PC-3 (cell line): ENCODE results near the gene VTN. TPM values are rescaled to one million over a fixed set of nuclear protein-coding genes. Genes with fewer than 3 reads are reported as not detected.

ENCODE experiments used
- ATAC-seq: fragments of 200-7000 bp; cut with Tn5 transposase; 2 replicates; pipeline ENCODE4 v1.9.1; 2020; ENCODE audit warnings: mild to moderate bottlenecking, moderate library complexity
- BruUV-seq: library from RNA; stranded (reverse); fragments of 400-500 nt; replicated peaks from 2 replicates; lab custom pipeline; 2021; lab: Mats Ljungman, UMichigan
- CTCF ChIA-PET: fragments of 300-600 bp; sonication (Branson Sonifier 250); formaldehyde crosslinking; loops from one replicate; lab custom pipeline; 2022; ENCODE audit warnings: antibody characterized with exemption; lab: Charles Lee
- POLR2A ChIA-PET: fragments of 300-600 bp; sonication (Branson Sonifier 250); formaldehyde crosslinking; loops from one replicate; lab custom pipeline; 2022; ENCODE audit warnings: antibody characterized with exemption; ENCODE audit not compliant: unreplicated experiment; lab: Charles Lee
- DNase-seq: peaks from one replicate; pipeline ENCODE4 v3.0.0-alpha.2; 2015
- H2AFZ ChIP-seq: fragments of 300-600 bp; sonication (generic); 2 replicates; pipeline ENCODE4 v1.6.0; 2016; ENCODE audit warnings: antibody characterized with exemption, low read length
- H3F3A ChIP-seq: fragments of 300-600 bp; sonication (generic); one replicate; pipeline ENCODE4 v1.6.0; 2017; ENCODE audit warnings: antibody characterized with exemption, low read length, control low read depth, mild to moderate bottlenecking; ENCODE audit not compliant: unreplicated experiment
- H3K27ac ChIP-seq: fragments of 300-600 bp; sonication (generic); 2 replicates; pipeline ENCODE4 v1.5.1; 2016; ENCODE audit warnings: mild to moderate bottlenecking, low read length
- H3K27me3 ChIP-seq: fragments of 300-600 bp; sonication (generic); 2 replicates; pipeline ENCODE4 v1.6.1; 2016; ENCODE audit warnings: low read length, mixed read lengths
- H3K36me3 ChIP-seq: fragments of 300-600 bp; sonication (generic); 2 replicates; pipeline ENCODE4 v1.6.1; 2016; ENCODE audit warnings: low read depth, mixed run types, low read length, mixed read lengths
- H3K4me1 ChIP-seq: fragments of 300-600 bp; sonication (generic); 2 replicates; pipeline ENCODE4 v1.5.1; 2016; ENCODE audit warnings: low read length; ENCODE audit not compliant: insufficient read depth
- H3K4me2 ChIP-seq: fragments of 300-600 bp; sonication (generic); 2 replicates; pipeline ENCODE4 v1.6.0; 2016; ENCODE audit warnings: low read length
- H3K4me3 ChIP-seq: fragments of 300-600 bp; sonication (generic); 2 replicates; pipeline ENCODE4 v1.5.1; 2016; ENCODE audit warnings: mild to moderate bottlenecking, low read length, mixed read lengths
- H3K79me2 ChIP-seq: fragments of 300-600 bp; sonication (generic); 2 replicates; pipeline ENCODE4 v1.6.1; 2017; ENCODE audit warnings: low read length, mixed read lengths
- H3K9ac ChIP-seq: fragments of 300-600 bp; sonication (generic); 2 replicates; pipeline ENCODE4 v1.6.0; 2016; ENCODE audit warnings: mild to moderate bottlenecking, low read length
- H3K9me2 ChIP-seq: fragments of 300-600 bp; sonication (generic); replicated peaks from 2 replicates; pipeline ENCODE4 v1.6.1; 2016; ENCODE audit warnings: mixed run types, low read length, mixed read lengths
- H3K9me3 ChIP-seq: fragments of 300-600 bp; sonication (generic); 2 replicates; pipeline ENCODE4 v1.6.1; 2016; ENCODE audit warnings: low read length, mixed read lengths
- H4K20me1 ChIP-seq: fragments of 300-600 bp; sonication (generic); 2 replicates; pipeline ENCODE4 v1.6.1; 2016; ENCODE audit warnings: low read length, mixed read lengths
- CTCF ChIP-seq: fragments of 300-600 bp; sonication (generic); conservative IDR thresholded peaks from 2 replicates; pipeline ENCODE4 v1.5.1; 2017; ENCODE audit warnings: antibody characterized with exemption, low read depth, mild to moderate bottlenecking, low read length
- EZH2 ChIP-seq: fragments of 300-600 bp; sonication (generic); IDR thresholded peaks from one replicate; pipeline ENCODE4 v1.6.1; 2017; ENCODE audit warnings: antibody characterized with exemption, mild to moderate bottlenecking, low read length; ENCODE audit not compliant: unreplicated experiment
- EZH2phosphoT487 ChIP-seq: fragments of 300-600 bp; sonication (generic); IDR thresholded peaks from 2 replicates; pipeline ENCODE4 v1.6.1; 2018; ENCODE audit warnings: mild to moderate bottlenecking, antibody characterized with exemption, low read length, borderline replicate concordance
- intact Hi-C: fragments of 100-400 bp; cut with micrococcal nuclease; formaldehyde crosslinking; loops from 2 replicates; pipeline ENCODE4 v1.9.0; 2023
- total RNA-seq: library from RNA; depleted of rRNA; stranded (reverse); fragments of >200 nt; gene quantifications from 2 replicates; pipeline ENCODE4 v1.2.3, GENCODE V29; 2014

The VTN gene
- total RNA-seq, 1 experiment from 2014 or later = not detected

- peak overlapping the region; percentile 88; the same call in 1 of the 2 replicates for H3K4me3 ChIP-seq
- peaks cover 22% of the 10 kb centered on the region for H3K79me2 ChIP-seq
- H3F3A ChIP-seq = no peaks in the 10 kb centered on the region
- no peaks in the 10 kb centered on the region for H3K36me3 ChIP-seq
- no TSS peak for BruUV-seq
- H3K27me3 ChIP-seq = no peaks in the 10 kb centered on the region
- peak overlapping the region; percentile 99 for H3K4me2 ChIP-seq
- TF ChIP-seq EZH2phosphoT487 (no peak), CTCF (no peak), EZH2 (no peak)
- H3K27ac ChIP-seq = no peak overlapping the region
- ChIA-PET POLR2A (no interaction called here), CTCF (no interaction called here)
- no peaks in the 10 kb centered on the region for H3K9me2 ChIP-seq
- H3K4me1 ChIP-seq = peaks cover 20% of the 10 kb centered on the region
- H3K9ac ChIP-seq = no peak overlapping the region
- ATAC-seq (no peak), DNase-seq (no peak)
- H3K9me3 ChIP-seq = no peaks in the 10 kb centered on the region
- no peaks in the 10 kb centered on the region for H4K20me1 ChIP-seq
- intact Hi-C loops = loop anchor here (10.0 kb wide), 1 partner anchor 140 kb away; no protein-coding TSS in a partner anchor
- H2AFZ ChIP-seq = no peak overlapping the region
Measured at GRCh38 chr17:28404461-28404811, 34.3 kb upstream of the VTN start.

- peaks cover 22% of the 10 kb centered on the region for H3K79me2 ChIP-seq
- H3K9ac ChIP-seq = no peak overlapping the region
- no peaks in the 10 kb centered on the region for H3F3A ChIP-seq
- no peak overlapping the region for H3K27ac ChIP-seq
- H3K36me3 ChIP-seq = no peaks in the 10 kb centered on the region
- no peak for DNase-seq
- no peak overlapping the region; the same call in 1 of the 2 replicates for H3K4me2 ChIP-seq
- H3K9me3 ChIP-seq = no peaks in the 10 kb centered on the region
- ChIA-PET POLR2A (no interaction called here), CTCF (no interaction called here)
- H2AFZ ChIP-seq = no peak overlapping the region
- no peak overlapping the region for H3K4me3 ChIP-seq
- H3K4me1 ChIP-seq = peaks cover 20% of the 10 kb centered on the region
- no peaks in the 10 kb centered on the region for H3K9me2 ChIP-seq
- H4K20me1 ChIP-seq = no peaks in the 10 kb centered on the region
- intact Hi-C loops = loop anchor here (10.0 kb wide), 1 partner anchor 141 kb away; no protein-coding TSS in a partner anchor
- no peak for ATAC-seq
- no peaks in the 10 kb centered on the region for H3K27me3 ChIP-seq
- TF ChIP-seq CTCF (no peak), EZH2 (no peak), EZH2phosphoT487 (no peak)
- BruUV-seq = no TSS peak
Measured at GRCh38 chr17:28404007-28404406, 33.9 kb upstream of the VTN start.

GRCh38 chr17:28402844-28403243 lies 32.7 kb upstream of the VTN start:
- no peaks in the 10 kb centered on the region for H3K9me2 ChIP-seq
- peaks cover 20% of the 10 kb centered on the region for H3K4me1 ChIP-seq
- intact Hi-C loops = loop anchor here (10.0 kb wide), 1 partner anchor 142 kb away; no protein-coding TSS in a partner anchor
- CTCF ChIA-PET = no interaction called here
- peaks cover 22% of the 10 kb centered on the region for H3K79me2 ChIP-seq
- H3K4me3 ChIP-seq = no peak overlapping the region
- no peak overlapping the region for H3K9ac ChIP-seq
- no peak for ATAC-seq
- no peak overlapping the region for H2AFZ ChIP-seq
- no peak for DNase-seq
- H3K36me3 ChIP-seq = no peaks in the 10 kb centered on the region
- no peaks in the 10 kb centered on the region for H3F3A ChIP-seq
- no peaks in the 10 kb centered on the region for H3K9me3 ChIP-seq
- no peaks in the 10 kb centered on the region for H3K27me3 ChIP-seq
- BruUV-seq = no TSS peak
- POLR2A ChIA-PET = no interaction called here
- no peak overlapping the region for H3K4me2 ChIP-seq
- no peak overlapping the region for H3K27ac ChIP-seq
- TF ChIP-seq CTCF (no peak), EZH2phosphoT487 (no peak), EZH2 (no peak)
- H4K20me1 ChIP-seq = no peaks in the 10 kb centered on the region
